Heart right ventricle (tissue), 16 donors: ENCODE measurements around the gene CLCN2. TPM values are rescaled to one million over a fixed set of nuclear protein-coding genes. Genes with fewer than 3 reads are reported as not detected.
A peak's percentile ranks its signal among the peaks of the same experiment; 100 is the strongest.

Experiments
- ATAC-seq, 8 donors: fragments of 200-7000 bp; cut with Tn5 transposase; one replicate each; pipeline ENCODE4 v1.9.1; 2020; ENCODE audit warnings: mild to moderate bottlenecking in 8 of 8, moderate library complexity in 8 of 8, moderate number of reproducible peaks in 1 of 8
- DNase-seq, 2 donors: peaks; one replicate each; pipeline ENCODE4 v3.0.0-alpha.2; 2020
- H3K27ac ChIP-seq, 10 donors: fragments of 200-600 bp; sonication (generic) in 2 of 10; one replicate each; pipeline versions ENCODE4 v1.5.0 to v1.8.0; 2020 to 2022; ENCODE audit warnings: mild to moderate bottlenecking in 3 of 10
- H3K27me3 ChIP-seq, 7 donors: fragments of 200-600 bp; one replicate each; pipeline ENCODE4 v1.8.0; 2021 to 2022; ENCODE audit warnings: mild to moderate bottlenecking in 2 of 7
- H3K36me3 ChIP-seq, 9 donors: fragments of 200-600 bp; sonication (generic) in 1 of 9; one replicate each; pipeline versions ENCODE4 v1.5.0 to v1.8.0; 2020 to 2022; ENCODE audit warnings: mild to moderate bottlenecking in 2 of 9
- H3K4me1 ChIP-seq, 9 donors: fragments of 200-600 bp; sonication (generic) in 1 of 9; one replicate each; pipeline versions ENCODE4 v1.5.0 to v1.8.0; 2020 to 2022; ENCODE audit warnings: mild to moderate bottlenecking in 4 of 9
- H3K4me3 ChIP-seq, 10 donors: fragments of 200-600 bp; sonication (generic) in 2 of 10; one replicate each; pipeline versions ENCODE4 v1.5.0 to v1.8.0; 2020 to 2022; ENCODE audit warnings: mild to moderate bottlenecking in 7 of 10, moderate library complexity in 2 of 10
- H3K9me3 ChIP-seq, 11 donors: fragments of 200-600 bp in 10 of 11; sonication (generic) in 2 of 11; one replicate each; pipeline versions ENCODE4 v1.5.0 to v1.8.0; 2013 to 2022; ENCODE audit warnings: mild to moderate bottlenecking in 2 of 11, control low read depth in 1 of 11, moderate library complexity in 1 of 11
- CTCF ChIP-seq, 9 donors: fragments of 200-600 bp; sonication (generic) in 2 of 9; IDR thresholded peaks; one replicate each; pipeline versions ENCODE4 v1.5.0 to v1.8.0; 2021 to 2022; ENCODE audit warnings: antibody characterized with exemption in 9 of 9, mild to moderate bottlenecking in 5 of 9, moderate library complexity in 1 of 9
- WGBS, 2 donors: extraction: QIAGEN DNeasy Blood & Tissue Kit; methylation state at CpG; one replicate each; pipeline ENCODE4 v1.1.7; 2013; ENCODE audit warnings: inconsistent platforms in 1 of 2; 5-methylcytosine and 5-hydroxymethylcytosine counted together
- intact Hi-C, 10 donors: fragments of 100-400 bp; cut with DNase I; formaldehyde crosslinking; loops; one replicate each; pipeline versions ENCODE4 v1.11.1 to v1.14.2; 2022
- polyA plus RNA-seq, 2 donors: library from polyadenylated mRNA; stranded (reverse); fragments of 200-250 nt; gene quantifications; one replicate each; pipeline ENCODE4 v1.2.3, GENCODE V29; 2013
- total RNA-seq, 10 donors: library from RNA; stranded (reverse); fragmentation: NEBNext Ultra II Directional in 3 of 10; extraction: Animal tissue kit (Norgen Biotek cat#: 25700) in 3 of 10; gene quantifications; one replicate each; pipeline versions ENCODE4 v1.2.1 to v1.2.4, GENCODE V29; 2021 to 2023
- donor health status: Arrhythmogenic right ventricular cardiomyopathy.
- donor health status: ischemic (EF 13 %, LVEDD 7.1; RV severe dilation, severe dysfunction).
- donor health status: healthy with polysubstance abuse.
- donor health status: DM: no; HTN: yes; CAD: no.
- donor health status: DM: no; HTN: no; CAD: no.
- donor health status: ischemic (EF 25% LVEDD 6.9; RV normal size, moderate dysfunction).
- donor health status: ischemic (EF 25% LVEDD 5.7; RV mildly dilated, moderate dysfunction).
- donor health status: healthy.
- donor health status: DM: yes; HTN: yes; CAD: no.
- donor health status: Ischemic cardiomyopathy.
- donor health status: ischemic (EF 35%, LVEDD 5.7; RV mildly dilated, moderate dysfunction).
- donor health status: nonischemic (EF 11% LVEDD 7.7; RV severe dilation, severe dysfunction).
- donor health status: DM: yes; HTN: yes; CAD: no.
- donor health status: PGD.
- donor health status: ischemic (EF 29% LVEDD 5.4; RV normal size, mild dysfunction).
- donor health status: nonischemic (EF 23%, LVEDD 6.1; RV moderate dilation, normal function).

CLCN2 gene
- total and polyA plus RNA-seq, 12 donors = 1.3 to 8.4 (median 2.4) TPM

GRCh38 chr3:184325715-184326369 is 35.6 kb downstream of the CLCN2 start:
- TF ChIP-seq CTCF (IDR thresholded peaks at IDR 0.05) = no peak
- no peaks in the 10 kb centered on the region for H3K27me3 ChIP-seq
- ATAC-seq (no peak), DNase-seq (no peak)
- H3K4me1 ChIP-seq = peaks cover 0 to 29% (median 18%) of the 10 kb centered on the region in 9 donors
- no peak overlapping the region for H3K27ac ChIP-seq
- WGBS, 2 donors = 82 to 86% methylated on average over 6 of the region's 6 CpGs
- no peaks in the 10 kb centered on the region for H3K9me3 ChIP-seq
- intact Hi-C loops = no loop called here
- H3K36me3 ChIP-seq = peaks cover 26 to 100% (median 100%) of the 10 kb centered on the region in 9 donors
- H3K4me3 ChIP-seq = no peak overlapping the region

GRCh38 chr3:184325269-184325668 is 36.1 kb downstream of the CLCN2 start:
- ATAC-seq (no peak), DNase-seq (no peak)
- Histone ChIP-seq H3K36me3 (peaks cover 30 to 100% (median 99%) of the 10 kb centered on the region in 9 donors), H3K27ac (no peak overlapping the region), H3K4me3 (no peak overlapping the region), H3K4me1 (peaks cover 0 to 35% (median 24%) of the 10 kb centered on the region in 9 donors), H3K27me3 (no peaks in the 10 kb centered on the region), H3K9me3 (no peaks in the 10 kb centered on the region)
- TF ChIP-seq CTCF (IDR thresholded peaks at IDR 0.05) = no peak
- 90 to 92% methylated on average over 13 of the region's 13 CpGs for WGBS, 2 donors
- intact Hi-C loops = no loop called here

GRCh38 chr3:184323696-184324095 is 37.7 kb downstream of the CLCN2 start:
- Histone ChIP-seq H3K36me3 (peaks cover 25 to 90% (median 86%) of the 10 kb centered on the region in 9 donors), H3K27ac (peak overlapping the region in 2 of 10 donors; percentile 4 to 31), H3K4me1 (peaks cover 7 to 49% (median 36%) of the 10 kb centered on the region in 9 donors), H3K4me3 (no peak overlapping the region), H3K9me3 (no peaks in the 10 kb centered on the region), H3K27me3 (no peaks in the 10 kb centered on the region)
- ATAC-seq = no peak
- intact Hi-C loops = no loop called here
- 82 to 87% methylated on average over 8 of the region's 8 CpGs for WGBS, 2 donors
- DNase-seq = no peak
- no peak for TF ChIP-seq CTCF (IDR thresholded peaks at IDR 0.05)

- DNase-seq (no peak), ATAC-seq (peak in 1 of 8 donors; percentile 43)
- no peaks in the 10 kb centered on the region for H3K9me3 ChIP-seq
- intact Hi-C loops = no loop called here
- H3K36me3 ChIP-seq = peaks cover 25 to 90% (median 85%) of the 10 kb centered on the region in 9 donors
- peak overlapping the region in 6 of 10 donors; percentile 2 to 92 (median 56) for H3K27ac ChIP-seq
- no peaks in the 10 kb centered on the region for H3K27me3 ChIP-seq
- WGBS, 2 donors = 83 to 88% methylated on average over 20 of the region's 20 CpGs
- H3K4me3 ChIP-seq = no peak overlapping the region
- peaks cover 7 to 57% (median 42%) of the 10 kb centered on the region in 9 donors for H3K4me1 ChIP-seq
- no peak for TF ChIP-seq CTCF (IDR thresholded peaks at IDR 0.05)
These were observed 38.5 kb downstream of the CLCN2 start for GRCh38 chr3:184322731-184323487.
